NB4 (cell line): ENCODE results near the gene TAP2.

ENCODE experiments used
- DNase-seq: peaks from one replicate; pipeline ENCODE4 v3.0.0; 2010; ENCODE audit warnings: low read depth
- H3K4me3 ChIP-seq: one replicate; pipeline ENCODE4 v1.5.1; 2011; ENCODE audit warnings: mild to moderate bottlenecking, low read depth, low read length, moderate library complexity
- CTCF ChIP-seq: IDR thresholded peaks from one replicate; pipeline ENCODE4 v1.5.1; 2012; ENCODE audit warnings: low read depth, low read length
- MYC ChIP-seq: IDR thresholded peaks from 2 replicates; pipeline ENCODE4 v1.6.1; 2011; ENCODE audit warnings: low read depth, low read length
- POLR2A ChIP-seq: IDR thresholded peaks from 2 replicates; pipeline ENCODE4 v1.6.1; 2011; ENCODE audit warnings: mild to moderate bottlenecking; ENCODE audit not compliant: insufficient read length; ENCODE audit errors: extremely low read depth
- TF ChIP-seq, protein P1 (sequence below): IDR thresholded peaks from 2 replicates; pipeline ENCODE4 v1.6.1; 2011; ENCODE audit warnings: low read depth, low read length

Gene TAP2

DNA sequence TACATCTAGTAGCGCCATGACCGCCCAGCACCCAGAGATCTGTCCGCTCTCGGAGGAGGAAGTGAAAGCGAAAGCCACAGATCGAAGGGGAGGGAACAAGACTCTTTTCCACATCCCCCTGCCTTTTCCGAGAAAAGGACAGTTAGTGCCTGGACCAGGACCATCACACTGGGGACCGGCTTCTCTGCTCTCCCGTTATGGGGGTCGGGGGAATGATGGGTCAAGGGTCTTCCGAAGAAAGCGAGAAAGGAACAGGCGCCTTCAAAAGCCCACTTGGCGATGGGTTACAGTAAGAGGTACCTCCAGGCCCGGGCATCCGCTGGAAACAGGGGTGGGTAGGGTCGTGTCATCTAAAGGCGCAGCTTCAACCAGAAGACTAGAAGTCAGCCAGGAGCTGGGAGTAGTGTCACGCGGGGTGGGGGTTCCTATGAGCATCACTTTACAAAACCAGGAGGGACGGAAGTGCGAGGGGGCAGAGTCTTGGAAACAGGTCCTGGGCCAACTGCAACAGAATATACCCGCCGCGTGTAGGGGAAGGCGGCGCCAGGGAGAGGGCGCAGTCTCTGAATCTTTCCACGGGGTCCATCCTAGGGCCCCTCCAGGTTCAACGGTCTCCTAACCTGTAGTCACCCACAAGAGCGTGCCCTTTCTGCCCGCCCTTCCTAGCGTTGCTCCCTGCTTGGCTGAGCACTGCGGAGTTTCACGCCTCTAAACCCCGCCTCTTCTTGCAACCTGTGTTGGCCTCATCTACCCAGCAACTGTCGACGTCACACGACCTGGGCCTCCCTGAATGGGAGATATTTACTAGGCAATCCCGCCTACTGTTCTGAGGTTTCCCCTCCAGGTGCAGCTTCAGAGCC lies 5.7 kb upstream of the TAP2 start, which contains the start of gene PSMB8:
TSS of gene PSMB8 (minus strand) at position 69 of the 860 bp plus-strand sequence. CDS start at position 18, 51 bp downstream.
- TF ChIP-seq, protein P1, sequence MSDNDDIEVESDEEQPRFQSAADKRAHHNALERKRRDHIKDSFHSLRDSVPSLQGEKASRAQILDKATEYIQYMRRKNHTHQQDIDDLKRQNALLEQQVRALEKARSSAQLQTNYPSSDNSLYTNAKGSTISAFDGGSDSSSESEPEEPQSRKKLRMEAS, result 0 out of 2 replicates have a peak, but pooled peaks have one; percentile 59
- TF ChIP-seq MYC, result peak; percentile 71
- TF ChIP-seq POLR2A, result peak; percentile 80
- no peak for TF ChIP-seq CTCF
- peak within 1 kb of the TSS; percentile 87 for H3K4me3 ChIP-seq
- DNase-seq, result peak; percentile 96

- peak; percentile 46 for DNase-seq
- TF ChIP-seq, protein P1, result peak; percentile 46
- TF ChIP-seq MYC (peak; percentile 72), CTCF (no peak), POLR2A (no peak)
- peak overlapping the region; percentile 87 for H3K4me3 ChIP-seq
Observed at GRCh38 chr6:32843331-32843978, 4.9 kb upstream of the TAP2 start.

- DNase-seq, result no peak
- no peak for TF ChIP-seq POLR2A
- no peak for TF ChIP-seq MYC
- TF ChIP-seq CTCF, result no peak
- TF ChIP-seq, protein P1, result no peak
- H3K4me3 ChIP-seq, result peak overlapping the region; percentile 87
Observed at GRCh38 chr6:32842690-32843089, 4.2 kb upstream of the TAP2 start.

GRCh38 chr6:32842021-32842650 lies 3.6 kb upstream of the TAP2 start:
- no peak overlapping the region for H3K4me3 ChIP-seq
- no peak for TF ChIP-seq CTCF
- TF ChIP-seq MYC, result no peak
- no peak for TF ChIP-seq POLR2A
- TF ChIP-seq, protein P1, result no peak
- no peak for DNase-seq

DNA sequence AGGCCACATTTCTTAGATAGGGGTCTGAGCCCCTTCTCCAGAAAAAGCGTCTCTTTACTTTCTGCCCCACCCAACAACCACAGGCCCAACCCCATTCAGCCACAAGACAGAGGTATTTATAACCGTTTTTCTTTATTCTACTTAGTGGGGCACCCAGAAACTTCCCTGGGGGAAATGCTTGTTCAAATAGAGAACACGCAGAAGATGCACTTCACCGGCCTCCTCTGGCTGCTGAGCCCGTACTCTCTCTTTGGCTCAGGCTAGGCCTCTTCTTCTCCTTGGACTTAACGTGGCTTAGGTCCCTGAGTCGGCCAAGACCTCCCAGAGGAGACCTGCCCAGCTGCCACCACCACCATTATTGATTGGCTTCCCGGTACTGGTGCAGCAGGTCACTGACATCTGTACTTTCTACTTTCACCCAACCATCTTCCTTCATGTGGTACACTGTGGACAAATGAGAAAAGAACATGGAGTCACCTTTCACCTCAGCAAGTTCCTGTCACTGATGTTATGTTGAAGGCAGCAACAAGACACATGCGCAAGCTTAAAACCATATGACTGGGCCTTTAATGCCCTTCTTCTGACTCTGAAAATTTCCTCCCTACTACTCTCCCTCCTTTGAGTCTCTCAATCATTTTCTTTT lies 2.2 kb upstream of the TAP2 start:
- H3K4me3 ChIP-seq, result no peak overlapping the region
- DNase-seq, result no peak
- TF ChIP-seq MYC (no peak), POLR2A (no peak), CTCF (no peak)
- TF ChIP-seq, protein P1, result no peak
